IMR-90 (cell line): ENCODE measurements around the gene TRIAP1. TPM values are rescaled to one million over a fixed set of nuclear protein-coding genes. Genes with fewer than 3 reads are reported as not detected.

ENCODE experiments used
- ATAC-seq: fragments of 200-7000 bp; cut with Tn5 transposase; 2 replicates; pipeline ENCODE4 v1.9.1; 2020; ENCODE audit warnings: low read depth, mild to moderate bottlenecking, moderate library complexity
- BruUV-seq: library from RNA; stranded (reverse); fragments of 400-500 nt; replicated peaks from 2 replicates; lab custom pipeline; 2021; lab: Mats Ljungman, UMichigan
- CTCF ChIA-PET: fragments of 300-600 bp; formaldehyde crosslinking; extraction: SDS; loops from one replicate; lab custom pipeline; 2021; ENCODE audit warnings: antibody characterized with exemption; lab: Yijun Ruan, JAX
- POLR2A ChIA-PET: fragments of 300-600 bp; sonication (Branson Sonifier 250); formaldehyde crosslinking; loops from one replicate; lab custom pipeline; 2022; ENCODE audit warnings: antibody characterized with exemption; ENCODE audit not compliant: unreplicated experiment; lab: Charles Lee
- DNase-seq: peaks from one replicate; pipeline ENCODE4 v3.0.0; 2013
- H2AFZ ChIP-seq: replicated peaks from 2 replicates; pipeline ENCODE3; 2013; ENCODE audit warnings: low read length, mild to moderate bottlenecking; ENCODE audit not compliant: poor library complexity
- H2AK5ac ChIP-seq: 2 replicates; pipeline ENCODE4 v1.6.1; 2013; ENCODE audit warnings: low read depth, low read length, inconsistent platforms
- H2AK9ac ChIP-seq: replicated peaks from 2 replicates; pipeline ENCODE3; 2013; ENCODE audit warnings: mild to moderate bottlenecking, low read depth, low read length, moderate library complexity; ENCODE audit not compliant: poor library complexity
- H2BK120ac ChIP-seq: 2 replicates; pipeline ENCODE4 v1.6.1; 2013; ENCODE audit warnings: low read depth, low read length, inconsistent platforms
- H2BK15ac ChIP-seq: 3 replicates; pipeline ENCODE4 v1.6.1; 2013; ENCODE audit warnings: low read depth, low read length, inconsistent platforms
- H2BK20ac ChIP-seq: 2 replicates; pipeline ENCODE4 v1.6.1; 2013; ENCODE audit warnings: low read depth, mild to moderate bottlenecking, inconsistent platforms, low read length, moderate library complexity
- H2BK5ac ChIP-seq: 2 replicates; pipeline ENCODE4 v1.6.1; 2013; ENCODE audit warnings: mild to moderate bottlenecking, low read depth, low read length, inconsistent platforms; ENCODE audit not compliant: poor library complexity, severe bottlenecking
- H3K14ac ChIP-seq: replicated peaks from 2 replicates; pipeline ENCODE4 v1.6.1; 2013; ENCODE audit warnings: low read depth, low read length, inconsistent platforms
- H3K18ac ChIP-seq: 2 replicates; pipeline ENCODE4 v1.6.1; 2013; ENCODE audit warnings: low read depth, low read length, control low read depth
- H3K23ac ChIP-seq: 2 replicates; pipeline ENCODE4 v1.6.1; 2013; ENCODE audit warnings: low read depth, low read length, inconsistent platforms
- H3K27ac ChIP-seq: 2 replicates; pipeline ENCODE4 v1.5.1; 2013; ENCODE audit warnings: mild to moderate bottlenecking, control low read depth, low read length; ENCODE audit not compliant: insufficient read depth
- H3K27me3 ChIP-seq: 2 replicates; pipeline ENCODE4 v1.6.1; 2013; ENCODE audit warnings: low read length; ENCODE audit not compliant: control insufficient read depth, insufficient read depth
- H3K36me3 ChIP-seq: 2 replicates; pipeline ENCODE4 v1.6.1; 2013; ENCODE audit warnings: low read length, mixed read lengths; ENCODE audit not compliant: control insufficient read depth, insufficient read depth
- H3K4ac ChIP-seq: 2 replicates; pipeline ENCODE4 v1.6.1; 2013; ENCODE audit warnings: low read depth, low read length, inconsistent platforms
- H3K4me1 ChIP-seq: 2 replicates; pipeline ENCODE4 v1.6.1; 2013; ENCODE audit warnings: low read length, mixed read lengths; ENCODE audit not compliant: control insufficient read depth, insufficient read depth
- H3K4me2 ChIP-seq: 2 replicates; pipeline ENCODE4 v1.6.1; 2013; ENCODE audit warnings: low read depth, mild to moderate bottlenecking, control low read depth, low read length, moderate library complexity
- H3K4me3 ChIP-seq: 2 replicates; pipeline ENCODE4 v1.5.1; 2013; ENCODE audit warnings: low read depth, mild to moderate bottlenecking, control low read depth, low read length, moderate library complexity; ENCODE audit not compliant: insufficient read depth
- H3K56ac ChIP-seq: 2 replicates; pipeline ENCODE4 v1.6.1; 2013; ENCODE audit warnings: low read length, inconsistent platforms; ENCODE audit not compliant: insufficient read depth; ENCODE audit errors: extremely low read depth
- H3K79me1 ChIP-seq, 2 experiments: 2 replicates each; pipeline ENCODE4 v1.6.1; 2013; ENCODE audit warnings: low read length in 2 of 2, inconsistent platforms in 1 of 2, low read depth in 1 of 2
- H3K9ac ChIP-seq: 2 replicates; pipeline ENCODE4 v1.6.1; 2013; ENCODE audit warnings: low read depth, low read length, control low read depth
- H3K9me1 ChIP-seq: 2 replicates; pipeline ENCODE4 v1.6.1; 2013; ENCODE audit warnings: low read length, inconsistent platforms; ENCODE audit not compliant: insufficient read depth
- H3K9me3 ChIP-seq: 2 replicates; pipeline ENCODE4 v1.6.1; 2013; ENCODE audit warnings: low read length; ENCODE audit not compliant: control insufficient read depth, insufficient read depth
- H4K20me1 ChIP-seq: 2 replicates; pipeline ENCODE4 v1.6.1; 2013; ENCODE audit warnings: low read length, inconsistent platforms; ENCODE audit not compliant: insufficient read depth
- H4K5ac ChIP-seq: 2 replicates; pipeline ENCODE4 v1.6.1; 2013; ENCODE audit warnings: mild to moderate bottlenecking, low read depth, low read length, control low read depth
- H4K8ac ChIP-seq, 2 experiments: 2 replicates each; pipeline ENCODE4 v1.6.1; 2013; ENCODE audit warnings: low read depth in 2 of 2, low read length in 2 of 2, control low read depth in 1 of 2, inconsistent platforms in 1 of 2
- H4K91ac ChIP-seq: 2 replicates; pipeline ENCODE4 v1.6.1; 2013; ENCODE audit warnings: low read depth, low read length, inconsistent platforms; ENCODE audit not compliant: insufficient read depth
- MAFK ChIP-seq: IDR thresholded peaks from 2 replicates; pipeline ENCODE4 v1.6.1; 2012; ENCODE audit warnings: low read depth, low read length, improper control_type of control experiment
- NFE2L2 ChIP-seq: fragments of 150-350 bp; IDR thresholded peaks from 2 replicates; pipeline ENCODE4 v1.6.1; 2016; ENCODE audit warnings: low read depth, mild to moderate bottlenecking, low read length
- WGBS, 2 experiments: methylation state at CpG; one replicate each; pipeline versions ENCODE4 v1.1.5 to v1.1.7; 2013; ENCODE audit warnings: missing lambda C conversion rate in 2 of 2; ENCODE audit not compliant: insufficient read length in 1 of 2; ENCODE audit errors: extremely low coverage in 2 of 2; 5-methylcytosine and 5-hydroxymethylcytosine counted together
- dilution Hi-C: fragments of 300-500 bp; cut with HindIII; formaldehyde crosslinking; loops from one replicate; pipeline ENCODE4 v1.14.3; 2018; ENCODE audit warnings: low sequenced_read_pairs; ENCODE audit not compliant: unreplicated experiment
- in situ Hi-C: fragments of 300-500 bp; cut with MboI; formaldehyde crosslinking; loops from 3 replicates; pipeline ENCODE4 v1.14.3; 2019; ENCODE audit warnings: low sequenced_read_pairs, inconsistent platforms, mixed read lengths
- intact Hi-C: fragments of 100-400 bp; cut with micrococcal nuclease; formaldehyde crosslinking; loops from 2 replicates; pipeline ENCODE4 v1.10.0; 2022
- polyA plus RNA-seq, 3 experiments: library from polyadenylated mRNA; depleted of rRNA; stranded (reverse); fragments of >200 nt; gene quantifications; 2 replicates each; pipeline ENCODE4 v1.2.3, GENCODE V29; 2012; ENCODE audit warnings: low replicate concordance in 1 of 3
- total RNA-seq: library from RNA; depleted of rRNA; stranded (reverse); fragments of >200 nt; gene quantifications from 2 replicates; pipeline ENCODE4 v1.2.3, GENCODE V29; 2012

Gene TRIAP1
- total and polyA plus RNA-seq, 2 of the 4 experiments (the other 2 are of a cell fraction) = 19.2 to 32.3 TPM

GRCh38 chr12:120490833-120491512 lies 44.8 kb upstream of the TRIAP1 start:
- Histone ChIP-seq H3K4me3 (no peak overlapping the region), H2BK5ac (no peak overlapping the region), H3K4ac (no peak overlapping the region), H3K4me2 (no peak overlapping the region), H4K8ac (no peak overlapping the region), H4K5ac (no peak overlapping the region), H3K18ac (no peak overlapping the region), H3K14ac (no peak overlapping the region), H2AFZ (no peak overlapping the region), H2AK5ac (no peak overlapping the region), H3K79me1 (peaks cover 14 to 36% of the 10 kb centered on the region in 2 experiments), H4K91ac (no peak overlapping the region), H2BK20ac (no peak overlapping the region), H3K9ac (no peak overlapping the region), H2AK9ac (no peak overlapping the region), H3K23ac (no peak overlapping the region), H3K9me3 (no peaks in the 10 kb centered on the region), H4K20me1 (no peaks in the 10 kb centered on the region), H3K36me3 (peaks cover 6% of the 10 kb centered on the region), H2BK120ac (no peak overlapping the region), H3K27me3 (no peaks in the 10 kb centered on the region), H3K27ac (no peak overlapping the region), H3K9me1 (peaks cover 6% of the 10 kb centered on the region), H3K56ac (no peak overlapping the region), H2BK15ac (no peak overlapping the region), H3K4me1 (peaks cover 1% of the 10 kb centered on the region)
- TF ChIP-seq MAFK (no peak), NFE2L2 (no peak)
- BruUV-seq = no TSS peak
- POLR2A ChIA-PET = no interaction called here
- in situ Hi-C loops = no loop called here
- no peak for ATAC-seq
- 100% methylated on average over 1 of the region's 2 CpGs; no CpG with 5 or more reads in 1 of the 2 experiments for WGBS, 2 experiments
- CTCF ChIA-PET = no interaction called here
- DNase-seq = no peak
- intact Hi-C loops = no loop called here
- dilution Hi-C loops = no loop called here
